H1 (cell line): Measurements from ENCODE around the gene PGAM2. TPM values are rescaled to one million over a fixed set of nuclear protein-coding genes. Genes with fewer than 3 reads are reported as not detected.

Experiments used
- ATF2 ChIP-seq: IDR thresholded peaks from 2 replicates; pipeline ENCODE4 v1.6.1; 2012; ENCODE audit warnings: low read length, inconsistent platforms
- CBX8 ChIP-seq: fragments of 300-800, 300-1000 bp; sonication (generic); IDR thresholded peaks from 2 replicates; pipeline ENCODE4 v1.7.1; 2016; ENCODE audit warnings: low read depth, low read length, borderline replicate concordance
- CHD2 ChIP-seq: IDR thresholded peaks from 2 replicates; pipeline ENCODE4 v1.6.1; 2012; ENCODE audit warnings: low read length, improper control_type of control experiment
- CTBP2 ChIP-seq: IDR thresholded peaks from 2 replicates; pipeline ENCODE4 v1.7.0; 2011; ENCODE audit warnings: borderline replicate concordance, mild to moderate bottlenecking, moderate library complexity, mixed read lengths, low read length; ENCODE audit not compliant: insufficient read depth, insufficient read length
- GTF2F1 ChIP-seq: IDR thresholded peaks from 2 replicates; pipeline ENCODE4 v1.6.1; 2012; ENCODE audit warnings: low read depth, low read length, improper control_type of control experiment, borderline replicate concordance
- KDM4A ChIP-seq: IDR thresholded peaks from one replicate; pipeline ENCODE4 v1.7.1; 2012; ENCODE audit warnings: low read depth, mild to moderate bottlenecking, moderate library complexity, low read length, inconsistent platforms; ENCODE audit not compliant: severe bottlenecking
- POLR2AphosphoS5 ChIP-seq: IDR thresholded peaks from 2 replicates; pipeline ENCODE4 v1.6.1; 2011; ENCODE audit warnings: low read depth, low read length
- RAD21 ChIP-seq, 2 experiments: IDR thresholded peaks in 1 of 2; conservative IDR thresholded peaks in 1 of 2; 2 replicates each; pipeline ENCODE4 v1.6.1; 2011; ENCODE audit warnings: low read depth in 2 of 2, low read length in 2 of 2, improper control_type of control experiment in 1 of 2, inconsistent platforms in 1 of 2, mild to moderate bottlenecking in 1 of 2, moderate library complexity in 1 of 2
- RBBP5 ChIP-seq: IDR thresholded peaks from 2 replicates; pipeline ENCODE4 v1.7.1; 2012; ENCODE audit warnings: low read depth, mild to moderate bottlenecking, inconsistent platforms, low read length, moderate library complexity, borderline replicate concordance
- RFX5 ChIP-seq: IDR thresholded peaks from 2 replicates; pipeline ENCODE4 v1.6.1; 2011; ENCODE audit warnings: low read depth, low read length, improper control_type of control experiment, borderline replicate concordance
- SAP30 ChIP-seq: fragments of 300-600 bp; sonication (generic); IDR thresholded peaks from 2 replicates; pipeline ENCODE4 v1.7.1; 2012; ENCODE audit warnings: low read length, moderate library complexity, mild to moderate bottlenecking, inconsistent platforms; ENCODE audit not compliant: insufficient read depth, insufficient replicate concordance
- SP2 ChIP-seq: IDR thresholded peaks from 2 replicates; pipeline ENCODE4 v1.6.1; 2012; ENCODE audit warnings: mild to moderate bottlenecking, low read length, inconsistent platforms
- SP4 ChIP-seq: IDR thresholded peaks from 2 replicates; pipeline ENCODE4 v1.6.1; 2012; ENCODE audit warnings: low read length, inconsistent platforms
- SUZ12 ChIP-seq: fragments of 200-600 bp; sonication (generic); IDR thresholded peaks from 2 replicates; pipeline ENCODE4 v1.6.1; 2012; ENCODE audit warnings: mild to moderate bottlenecking, inconsistent platforms, low read length, moderate library complexity, mixed read lengths
- USF2 ChIP-seq: IDR thresholded peaks from 2 replicates; pipeline ENCODE4 v1.6.1; 2011; ENCODE audit warnings: low read length, improper control_type of control experiment
- polyA plus RNA-seq, 7 experiments: library from polyadenylated mRNA; depleted of rRNA in 3 of 7; stranded (reverse) in 5 of 7; unstranded in 2 of 7; fragments of >200 nt in 5 of 7; fragments of 200-250 nt in 2 of 7; gene quantifications; 1 replicate in 5 of 7; 2 replicates in 1 of 7; 4 replicates in 1 of 7; pipeline versions ENCODE4 v1.2.1 to v1.2.3, GENCODE V29; 2011 to 2013; ENCODE audit warnings: missing spikeins in 2 of 7, mixed read lengths in 2 of 7
- total RNA-seq: library from RNA; stranded (reverse); fragmentation: NEBNext Ultra II Directional; extraction: Animal tissue kit (Norgen Biotek cat#: 25700); gene quantifications from 2 replicates; pipeline ENCODE4 v1.2.1, GENCODE V29; 2021

The PGAM2 gene
- total and polyA plus RNA-seq, 2 of the 8 experiments (the other 6 are each of a cell fraction or from before 2014, with no cell fraction given), result 2.1 to 2.9 TPM

DNA sequence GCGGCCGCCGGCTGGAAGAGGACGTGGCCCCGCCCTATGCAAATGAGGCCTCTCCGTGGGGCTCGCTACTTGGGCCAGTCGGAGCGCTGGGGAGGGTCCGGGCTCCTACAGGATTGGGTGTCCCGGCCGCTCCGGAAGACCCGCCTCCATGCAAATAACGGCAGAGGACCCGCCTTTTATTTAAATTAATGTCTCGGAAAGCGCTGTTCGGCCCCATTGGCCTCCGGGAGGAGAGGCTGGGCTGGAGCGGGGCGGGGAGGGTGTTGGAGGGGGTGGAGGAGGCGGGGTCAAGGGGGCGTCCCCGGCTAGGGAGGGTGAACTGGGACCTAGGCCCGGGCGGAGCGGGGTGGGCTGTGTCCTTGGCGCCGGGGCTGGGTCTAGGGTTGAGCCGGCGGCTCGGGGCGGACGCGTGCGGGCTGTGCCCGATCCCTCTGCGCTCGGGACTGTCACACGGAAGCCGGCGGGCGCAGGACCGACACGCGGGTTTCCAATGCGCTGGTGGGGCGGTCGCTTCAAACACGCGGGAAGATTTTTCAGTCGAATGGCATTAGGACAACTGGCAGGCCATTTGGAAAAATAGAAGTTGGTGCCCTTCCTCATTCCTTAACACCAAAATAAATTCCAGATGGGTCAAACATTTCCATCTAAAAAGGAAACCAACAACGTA is 17.3 kb upstream of the PGAM2 start (continued):
- no peak for TF ChIP-seq GTF2F1
- no peak for TF ChIP-seq ATF2
- TF ChIP-seq POLR2AphosphoS5, result 0 out of 2 replicates have a peak, but pooled peaks have one; percentile 20
- no peak for TF ChIP-seq SUZ12
- no peak for TF ChIP-seq CBX8
- no peak; the same call in 1 of the 2 replicates for TF ChIP-seq SP4
- 0 out of 2 replicates have a peak, but pooled peaks have one; percentile 9 for TF ChIP-seq CHD2
- TF ChIP-seq RBBP5, result no peak
- no peak for TF ChIP-seq CTBP2
- TF ChIP-seq USF2, result no peak
- no peak; the same call in 1 of the 2 replicates for TF ChIP-seq SP2
- TF ChIP-seq SAP30, result no peak
- TF ChIP-seq RFX5, result no peak
- TF ChIP-seq KDM4A, result peak; percentile 28
- TF ChIP-seq RAD21 (IDR thresholded peaks at IDR 0.05 in 1 of 2, conservative IDR thresholded peaks at IDR 0.05 in 1 of 2; ENCODE audit: low read depth in 2 of 2, low read length in 2 of 2), result no peak
